Measurements from ENCODE around the gene SAMD13. TPM values are rescaled to one million over a fixed set of nuclear protein-coding genes. Genes with fewer than 3 reads are reported as not detected.

Gene SAMD13
- polyA plus RNA-seq, 1 experiment, result 0.20 TPM

- Histone ChIP-seq H3K27me3 (ENCODE audit: control insufficient read depth, insufficient read depth, low read length) (no peaks in the 10 kb centered on the region), H3K36me3 (ENCODE audit: control insufficient read depth, insufficient read depth, low read length) (no peaks in the 10 kb centered on the region), H3K4me3 (ENCODE audit: low read depth, low read length) (no peak overlapping the region)
- ChIA-PET POLR2A (no interaction called here), CTCF (no interaction called here)
- no peak for DNase-seq (ENCODE audit: low read depth)
- TF ChIP-seq, protein P1, sequence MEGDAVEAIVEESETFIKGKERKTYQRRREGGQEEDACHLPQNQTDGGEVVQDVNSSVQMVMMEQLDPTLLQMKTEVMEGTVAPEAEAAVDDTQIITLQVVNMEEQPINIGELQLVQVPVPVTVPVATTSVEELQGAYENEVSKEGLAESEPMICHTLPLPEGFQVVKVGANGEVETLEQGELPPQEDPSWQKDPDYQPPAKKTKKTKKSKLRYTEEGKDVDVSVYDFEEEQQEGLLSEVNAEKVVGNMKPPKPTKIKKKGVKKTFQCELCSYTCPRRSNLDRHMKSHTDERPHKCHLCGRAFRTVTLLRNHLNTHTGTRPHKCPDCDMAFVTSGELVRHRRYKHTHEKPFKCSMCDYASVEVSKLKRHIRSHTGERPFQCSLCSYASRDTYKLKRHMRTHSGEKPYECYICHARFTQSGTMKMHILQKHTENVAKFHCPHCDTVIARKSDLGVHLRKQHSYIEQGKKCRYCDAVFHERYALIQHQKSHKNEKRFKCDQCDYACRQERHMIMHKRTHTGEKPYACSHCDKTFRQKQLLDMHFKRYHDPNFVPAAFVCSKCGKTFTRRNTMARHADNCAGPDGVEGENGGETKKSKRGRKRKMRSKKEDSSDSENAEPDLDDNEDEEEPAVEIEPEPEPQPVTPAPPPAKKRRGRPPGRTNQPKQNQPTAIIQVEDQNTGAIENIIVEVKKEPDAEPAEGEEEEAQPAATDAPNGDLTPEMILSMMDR (IDR thresholded peaks at IDR 0.05; ENCODE audit: insufficient read depth, low read depth, low read length), result no peak
Measured at GRCh38 chr1:84330125-84330984, 28.8 kb downstream of the SAMD13 start.

DNA sequence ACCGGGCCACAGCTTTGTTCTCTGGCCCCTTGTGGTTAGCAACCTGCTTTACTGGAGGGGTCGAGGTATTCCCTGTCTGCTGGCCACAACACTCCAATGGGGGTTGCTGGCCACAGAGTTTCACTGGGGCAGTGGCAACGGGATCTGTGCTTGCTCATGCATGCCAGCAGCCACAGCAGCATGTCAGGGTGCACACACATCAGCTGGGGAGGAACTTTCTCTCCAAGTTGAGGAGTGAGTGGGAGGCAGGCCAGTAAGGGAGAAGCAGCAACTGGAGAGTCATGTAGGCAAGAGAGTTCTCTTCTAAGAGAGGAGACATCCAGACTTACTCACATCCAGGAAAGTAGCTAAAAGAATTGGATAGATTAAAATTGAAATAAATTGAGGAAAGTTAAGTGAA is 38.0 kb downstream of the SAMD13 start:
- Histone ChIP-seq H3K4me3 (ENCODE audit: low read depth, low read length) (no peak overlapping the region), H3K27me3 (ENCODE audit: control insufficient read depth, insufficient read depth, low read length) (no peaks in the 10 kb centered on the region), H3K36me3 (ENCODE audit: control insufficient read depth, insufficient read depth, low read length) (no peaks in the 10 kb centered on the region)
- TF ChIP-seq, protein P1 (IDR thresholded peaks at IDR 0.05; ENCODE audit: insufficient read depth, low read depth, low read length), result no peak
- no peak for DNase-seq (ENCODE audit: low read depth)
- CTCF ChIA-PET, result interaction anchor here (2.0 kb wide), 1 partner anchor 22 kb away, joined by 5 read pairs; no protein-coding TSS in a partner anchor
- POLR2A ChIA-PET, result no interaction called here

GRCh38 chr1:84344286-84344685 is 42.8 kb downstream of the SAMD13 start:
- TF ChIP-seq, protein P1 (IDR thresholded peaks at IDR 0.05; ENCODE audit: insufficient read depth, low read depth, low read length), result no peak
- ChIA-PET CTCF (interaction anchor here (0.5 kb wide), 1 partner anchor 67 kb away, joined by 3 read pairs; no protein-coding TSS in a partner anchor), POLR2A (no interaction called here)
- DNase-seq (ENCODE audit: low read depth), result no peak
- Histone ChIP-seq H3K27me3 (ENCODE audit: control insufficient read depth, insufficient read depth, low read length) (no peaks in the 10 kb centered on the region), H3K4me3 (ENCODE audit: low read depth, low read length) (no peak overlapping the region), H3K36me3 (ENCODE audit: control insufficient read depth, insufficient read depth, low read length) (no peaks in the 10 kb centered on the region)

DNA sequence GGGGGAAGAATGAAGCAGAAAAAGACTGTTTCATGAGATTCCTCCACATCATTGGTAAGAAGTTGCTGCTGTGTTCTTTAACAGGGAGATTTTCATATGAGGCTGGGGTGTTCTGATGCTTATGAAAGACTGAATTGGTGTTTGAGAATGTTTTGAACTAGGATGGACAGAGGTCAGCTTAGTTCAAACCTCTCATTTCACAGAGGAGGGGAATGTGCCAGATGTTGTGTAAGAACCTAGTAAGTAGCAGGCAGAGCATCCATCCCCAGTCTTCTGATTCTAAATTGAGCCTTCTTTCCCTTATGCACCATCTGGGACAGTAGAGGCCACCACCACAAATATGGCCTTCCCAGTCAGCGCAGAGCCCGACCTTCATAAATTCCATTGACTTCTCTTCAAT is 43.7 kb downstream of the SAMD13 start:
- POLR2A ChIA-PET, result no interaction called here
- H3K36me3 ChIP-seq (ENCODE audit: control insufficient read depth, insufficient read depth, low read length), result no peaks in the 10 kb centered on the region
- no peak for DNase-seq (ENCODE audit: low read depth)
- TF ChIP-seq, protein P1 (IDR thresholded peaks at IDR 0.05; ENCODE audit: insufficient read depth, low read depth, low read length), result no peak
- H3K27me3 ChIP-seq (ENCODE audit: control insufficient read depth, insufficient read depth, low read length), result no peaks in the 10 kb centered on the region
- no peak overlapping the region for H3K4me3 ChIP-seq (ENCODE audit: low read depth, low read length)
- CTCF ChIA-PET, result no interaction called here

- no peak for DNase-seq (ENCODE audit: low read depth)
- H3K27me3 ChIP-seq (ENCODE audit: control insufficient read depth, insufficient read depth, low read length), result no peaks in the 10 kb centered on the region
- no peaks in the 10 kb centered on the region for H3K36me3 ChIP-seq (ENCODE audit: control insufficient read depth, insufficient read depth, low read length)
- TF ChIP-seq, protein P1 (IDR thresholded peaks at IDR 0.05; ENCODE audit: insufficient read depth, low read depth, low read length), result no peak
- CTCF ChIA-PET, result no interaction called here
- POLR2A ChIA-PET, result no interaction called here
- no peak overlapping the region for H3K4me3 ChIP-seq (ENCODE audit: low read depth, low read length)
Measured at GRCh38 chr1:84347271-84347931, 45.9 kb downstream of the SAMD13 start.

Measured in BJ (cell line).